ENCODE data around the gene SPEG. TPM values are rescaled to one million over a fixed set of nuclear protein-coding genes. Genes with fewer than 3 reads are reported as not detected.

Gene SPEG
- total and polyA plus RNA-seq, 3 donors from 2014 or later, result 16.0 to 24.3 (median 23.0) TPM

GRCh38 chr2:219404291-219404910 lies 30.2 kb upstream of the SPEG start:
- intact Hi-C loops (cut with DNase I; ENCODE audit: low total_unique reads), result loop anchor here (5.0 kb wide), 2 partner anchors 128 to 238 kb away; no protein-coding TSS in a partner anchor
- H3K9me3 ChIP-seq, result no peaks in the 10 kb centered on the region
- H3K36me3 ChIP-seq (ENCODE audit: low read depth, missing control alignments), result no peaks in the 10 kb centered on the region
- H3K27ac ChIP-seq, result peak overlapping the region; percentile 49 to 78
- no peaks in the 10 kb centered on the region for H3K27me3 ChIP-seq
- TF ChIP-seq POLR2A (IDR thresholded peaks at IDR 0.05) (no peak), CTCF (IDR thresholded peaks at IDR 0.05) (no peak)
- peak; percentile 45 for DNase-seq
- peaks cover 29% of the 10 kb centered on the region for H3K4me1 ChIP-seq
- no peak overlapping the region for H3K4me3 ChIP-seq
- WGBS, 2 donors, result 67 to 68% methylated on average over 10 of the region's 10 CpGs

- no peaks in the 10 kb centered on the region for H3K9me3 ChIP-seq
- TF ChIP-seq CTCF (IDR thresholded peaks at IDR 0.05) (no peak), POLR2A (IDR thresholded peaks at IDR 0.05) (no peak)
- H3K36me3 ChIP-seq (ENCODE audit: low read depth, missing control alignments), result no peaks in the 10 kb centered on the region
- H3K4me1 ChIP-seq, result peaks cover 28% of the 10 kb centered on the region
- DNase-seq, result no peak
- peak overlapping the region; percentile 49 to 78 for H3K27ac ChIP-seq
- no peaks in the 10 kb centered on the region for H3K27me3 ChIP-seq
- WGBS, 2 donors, result 83 to 100% methylated on average over 3 to 7 of the region's 7 CpGs
- H3K4me3 ChIP-seq, result no peak overlapping the region
- intact Hi-C loops (cut with DNase I; ENCODE audit: low total_unique reads), result loop anchor here (5.0 kb wide), 2 partner anchors 127 to 237 kb away; no protein-coding TSS in a partner anchor
These were observed 29.7 kb upstream of the SPEG start for GRCh38 chr2:219404954-219405353.

GRCh38 chr2:219405451-219405850 lies 29.2 kb upstream of the SPEG start:
- TF ChIP-seq CTCF (IDR thresholded peaks at IDR 0.05) (no peak), POLR2A (IDR thresholded peaks at IDR 0.05) (no peak)
- no peaks in the 10 kb centered on the region for H3K27me3 ChIP-seq
- peaks cover 28% of the 10 kb centered on the region for H3K4me1 ChIP-seq
- H3K27ac ChIP-seq, result peak overlapping the region; percentile 49 to 78
- intact Hi-C loops (cut with DNase I; ENCODE audit: low total_unique reads), result no loop called here
- DNase-seq, result no peak
- H3K36me3 ChIP-seq (ENCODE audit: low read depth, missing control alignments), result no peaks in the 10 kb centered on the region
- H3K4me3 ChIP-seq, result no peak overlapping the region
- WGBS, 2 donors, result 75 to 78% methylated on average over 8 to 9 of the region's 9 CpGs
- no peaks in the 10 kb centered on the region for H3K9me3 ChIP-seq

- H3K4me1 ChIP-seq, result peaks cover 28% of the 10 kb centered on the region
- no peak overlapping the region for H3K4me3 ChIP-seq
These were observed 28.4 kb upstream of the SPEG start for GRCh38 chr2:219405958-219406860.

More at GRCh38 chr2:219405958-219406860, 28.4 kb upstream of the SPEG start:
- no peaks in the 10 kb centered on the region for H3K9me3 ChIP-seq
- H3K27ac ChIP-seq, result peak overlapping the region in 1 of 2 donors; percentile 78
- 79 to 86% methylated on average over 7 of the region's 7 CpGs for WGBS, 2 donors
- H3K36me3 ChIP-seq (ENCODE audit: low read depth, missing control alignments), result no peaks in the 10 kb centered on the region
- no peak for DNase-seq
- intact Hi-C loops (cut with DNase I; ENCODE audit: low total_unique reads), result no loop called here
- H3K27me3 ChIP-seq, result no peaks in the 10 kb centered on the region
- TF ChIP-seq CTCF (IDR thresholded peaks at IDR 0.05) (no peak), POLR2A (IDR thresholded peaks at IDR 0.05) (no peak)
